Dendritic cell treated with granulocyte-macrophage colony-stimulating factor and Interleukin-4, amounts not matched to agents 40 ng/mL and 50 ng/mL, for 4 days (primary cell): ENCODE data around the gene NUDT4.

Experiments
- H3K27ac Mint-ChIP-seq: one replicate; pipeline ENCODE4 v1.8.0; 2022; ENCODE audit warnings: mild to moderate bottlenecking, mixed read lengths
- H3K27me3 Mint-ChIP-seq: one replicate; pipeline ENCODE4 v1.8.0; 2022; ENCODE audit warnings: mild to moderate bottlenecking, mixed read lengths
- H3K36me3 Mint-ChIP-seq: one replicate; pipeline ENCODE4 v1.8.0; 2022; ENCODE audit warnings: low read depth, mixed read lengths
- H3K4me1 Mint-ChIP-seq: one replicate; pipeline ENCODE4 v1.8.0; 2022; ENCODE audit warnings: low read depth, mixed read lengths
- H3K4me3 Mint-ChIP-seq: one replicate; pipeline ENCODE4 v1.8.0; 2022; ENCODE audit warnings: mild to moderate bottlenecking, moderate library complexity, mixed read lengths
- H3K9me3 Mint-ChIP-seq: one replicate; pipeline ENCODE4 v1.8.0; 2022; ENCODE audit warnings: mixed read lengths
- intact Hi-C: fragments of 100-400 bp; cut with micrococcal nuclease; formaldehyde crosslinking; loops from one replicate; pipeline ENCODE4 v1.15.0; 2022

NUDT4 gene

GRCh38 chr12:93440043-93440835, 62.5 kb downstream of the NUDT4 start:
- Mint-ChIP-seq H3K36me3 (peaks cover 28% of the 10 kb centered on the region), H3K27me3 (no peaks in the 10 kb centered on the region), H3K9me3 (no peaks in the 10 kb centered on the region), H3K4me1 (peaks cover 61% of the 10 kb centered on the region), H3K4me3 (peak overlapping the region; percentile 87), H3K27ac (peak overlapping the region; percentile 94)
- intact Hi-C loops = no loop called here

- Mint-ChIP-seq H3K27me3 (no peaks in the 10 kb centered on the region), H3K4me1 (peaks cover 54% of the 10 kb centered on the region), H3K9me3 (no peaks in the 10 kb centered on the region), H3K36me3 (peaks cover 28% of the 10 kb centered on the region), H3K27ac (peak overlapping the region; percentile 94), H3K4me3 (peak overlapping the region; percentile 87)
- intact Hi-C loops = no loop called here
These were observed 63.4 kb downstream of the NUDT4 start for GRCh38 chr12:93441081-93441616.

- Mint-ChIP-seq H3K4me1 (peaks cover 48% of the 10 kb centered on the region), H3K9me3 (no peaks in the 10 kb centered on the region), H3K27ac (peak within 1 kb of the TSS; percentile 94), H3K4me3 (peak within 1 kb of the TSS; percentile 87), H3K36me3 (peaks cover 28% of the 10 kb centered on the region), H3K27me3 (no peaks in the 10 kb centered on the region)
- intact Hi-C loops = loop anchor here (2.0 kb wide), 2 partner anchors 25 to 67 kb away; partner anchors contain the start of gene MRPL42
These were observed 64.1 kb downstream of the NUDT4 start, which contains the start of gene UBE2N for GRCh38 chr12:93441617-93442410. Gene UBE2N (minus strand): TSS chr12:93441947. CDS start chr12:93441884, 63 bp downstream.

GRCh38 chr12:93442411-93443340, 65.0 kb downstream of the NUDT4 start:
- no peaks in the 10 kb centered on the region for H3K27me3 Mint-ChIP-seq
- H3K36me3 Mint-ChIP-seq = peaks cover 19% of the 10 kb centered on the region
- intact Hi-C loops = loop anchor here (2.0 kb wide), 2 partner anchors 24 to 68 kb away; partner anchors contain the start of gene MRPL42

GRCh38 chr12:93443576-93443975, 65.9 kb downstream of the NUDT4 start:
- H3K36me3 Mint-ChIP-seq = peaks cover 18% of the 10 kb centered on the region
- H3K4me1 Mint-ChIP-seq = peaks cover 41% of the 10 kb centered on the region
- H3K9me3 Mint-ChIP-seq = no peaks in the 10 kb centered on the region
- no peaks in the 10 kb centered on the region for H3K27me3 Mint-ChIP-seq
- H3K4me3 Mint-ChIP-seq = no peak overlapping the region
- no peak overlapping the region for H3K27ac Mint-ChIP-seq
- intact Hi-C loops = loop anchor here (2.0 kb wide), 2 partner anchors 23 to 69 kb away; partner anchors contain the start of gene MRPL42

More at GRCh38 chr12:93442411-93443340, 65.0 kb downstream of the NUDT4 start:
- peak overlapping the region; percentile 87 for H3K4me3 Mint-ChIP-seq
- no peaks in the 10 kb centered on the region for H3K9me3 Mint-ChIP-seq
- H3K4me1 Mint-ChIP-seq = peaks cover 44% of the 10 kb centered on the region
- peak overlapping the region; percentile 94 for H3K27ac Mint-ChIP-seq

GRCh38 chr12:93447555-93448290, 70.0 kb downstream of the NUDT4 start:
- Mint-ChIP-seq H3K27me3 (no peaks in the 10 kb centered on the region), H3K4me1 (peaks cover 33% of the 10 kb centered on the region), H3K9me3 (no peaks in the 10 kb centered on the region), H3K4me3 (no peak overlapping the region), H3K36me3 (no peaks in the 10 kb centered on the region), H3K27ac (no peak overlapping the region)
- intact Hi-C loops = no loop called here

- Mint-ChIP-seq H3K4me1 (peaks cover 29% of the 10 kb centered on the region), H3K27me3 (no peaks in the 10 kb centered on the region), H3K9me3 (no peaks in the 10 kb centered on the region), H3K27ac (no peak overlapping the region), H3K4me3 (no peak overlapping the region), H3K36me3 (no peaks in the 10 kb centered on the region)
- intact Hi-C loops = no loop called here
These were observed 71.1 kb downstream of the NUDT4 start for GRCh38 chr12:93448796-93449195.

- Mint-ChIP-seq H3K9me3 (no peaks in the 10 kb centered on the region), H3K4me1 (peaks cover 29% of the 10 kb centered on the region), H3K36me3 (no peaks in the 10 kb centered on the region), H3K27ac (no peak overlapping the region), H3K4me3 (no peak overlapping the region), H3K27me3 (no peaks in the 10 kb centered on the region)
- intact Hi-C loops = no loop called here
These were observed 71.6 kb downstream of the NUDT4 start for GRCh38 chr12:93449277-93449676.

GRCh38 chr12:93451423-93452158, 73.9 kb downstream of the NUDT4 start:
- H3K27ac Mint-ChIP-seq = no peak overlapping the region
- no peaks in the 10 kb centered on the region for H3K27me3 Mint-ChIP-seq
- H3K9me3 Mint-ChIP-seq = no peaks in the 10 kb centered on the region
- peaks cover 29% of the 10 kb centered on the region for H3K4me1 Mint-ChIP-seq
- H3K4me3 Mint-ChIP-seq = no peak overlapping the region
- intact Hi-C loops = no loop called here
- no peaks in the 10 kb centered on the region for H3K36me3 Mint-ChIP-seq

GRCh38 chr12:93453633-93454032, 75.9 kb downstream of the NUDT4 start:
- H3K4me1 Mint-ChIP-seq = peaks cover 17% of the 10 kb centered on the region
- intact Hi-C loops = no loop called here
- H3K9me3 Mint-ChIP-seq = no peaks in the 10 kb centered on the region
- H3K27ac Mint-ChIP-seq = no peak overlapping the region
- no peaks in the 10 kb centered on the region for H3K27me3 Mint-ChIP-seq
- H3K4me3 Mint-ChIP-seq = no peak overlapping the region
- no peaks in the 10 kb centered on the region for H3K36me3 Mint-ChIP-seq

- Mint-ChIP-seq H3K36me3 (no peaks in the 10 kb centered on the region), H3K27me3 (no peaks in the 10 kb centered on the region), H3K4me1 (peaks cover 21% of the 10 kb centered on the region), H3K9me3 (no peaks in the 10 kb centered on the region), H3K27ac (no peak overlapping the region), H3K4me3 (no peak overlapping the region)
- intact Hi-C loops = no loop called here
These were observed 78.4 kb downstream of the NUDT4 start for GRCh38 chr12:93456077-93456476.
